K562 (cell line): ENCODE data around the gene CD74. TPM values are rescaled to one million over a fixed set of nuclear protein-coding genes. Genes with fewer than 3 reads are reported as not detected.

Experiments
- COPS2 ChIP-seq: fragments of 450-650 bp; conservative IDR thresholded peaks from 2 replicates; pipeline ENCODE4 v1.6.1; 2016; ENCODE audit warnings: mild to moderate bottlenecking, moderate library complexity
- E2F4 ChIP-seq: sonication (generic); formaldehyde crosslinking; IDR thresholded peaks from 2 replicates; pipeline ENCODE4 v1.8.0; 2022; ENCODE audit warnings: mild to moderate bottlenecking, low read depth, missing genetic modification reagents
- EWSR1 ChIP-seq: fragments of 450-650 bp; IDR thresholded peaks from 2 replicates; pipeline ENCODE4 v1.6.1; 2018; ENCODE audit warnings: borderline replicate concordance, mild to moderate bottlenecking, low read depth, moderate library complexity; ENCODE audit not compliant: partially characterized antibody
- FOSL1 ChIP-seq: fragments of 200-800 bp; sonication (Bioruptor generic); conservative IDR thresholded peaks from 2 replicates; pipeline ENCODE4 v1.6.1; 2016; ENCODE audit warnings: missing genetic modification characterization, missing compliant biosample characterization
- RBM25 ChIP-seq: fragments of 200-400 bp; formaldehyde crosslinking; IDR thresholded peaks from 2 replicates; pipeline ENCODE4 v1.6.1; 2018; ENCODE audit warnings: low read length, low read depth, moderate library complexity; ENCODE audit not compliant: severe bottlenecking
- SLC30A9 ChIP-seq: fragments of 250-450 bp; sonication (Bioruptor Pico); IDR thresholded peaks from 2 replicates; pipeline ENCODE4 v1.8.0; 2022; ENCODE audit warnings: mild to moderate bottlenecking, moderate library complexity
- TRIM25 ChIP-seq: fragments of 450-650 bp; IDR thresholded peaks from 2 replicates; pipeline ENCODE4 v1.7.0; 2016; ENCODE audit warnings: borderline replicate concordance
- TSC22D4 ChIP-seq: fragments of 450-650 bp; IDR thresholded peaks from 2 replicates; pipeline ENCODE4 v1.6.1; 2016; ENCODE audit warnings: missing genetic modification characterization, missing biosample characterization, control low read depth
- ZBED1 ChIP-seq: IDR thresholded peaks from 2 replicates; pipeline ENCODE4 v1.6.1; 2014
- ZNF197 ChIP-seq: fragments of 200-800 bp; sonication (Bioruptor generic); IDR thresholded peaks from 2 replicates; pipeline ENCODE4 v1.6.1; 2016; ENCODE audit warnings: low read depth, missing genetic modification characterization, missing compliant biosample characterization
- ZNF408 ChIP-seq: fragments of 250-450 bp; sonication (Bioruptor Pico); IDR thresholded peaks from 2 replicates; pipeline ENCODE4 v1.4.0; 2020; ENCODE audit warnings: low read depth, mild to moderate bottlenecking, moderate library complexity
- ZNF586 ChIP-seq: fragments of 450-650 bp; formaldehyde crosslinking; conservative IDR thresholded peaks from 2 replicates; pipeline ENCODE4 v1.4.0; 2020; ENCODE audit warnings: mild to moderate bottlenecking, moderate library complexity
- polyA plus RNA-seq, 8 experiments: library from polyadenylated mRNA; depleted of rRNA in 4 of 8; stranded (reverse) in 5 of 8; unstranded in 3 of 8; fragments of >200 nt; fragmentation: Nextera tagmentation in 2 of 8; fragmentation: Illumina TruSeq in 1 of 8; extraction: Ambion mirVana in 2 of 8; extraction: Trizol in 1 of 8; gene quantifications; 2 replicates each; pipeline versions ENCODE4 v1.2.1 to v1.2.3, GENCODE V29; 2011 to 2014; ENCODE audit warnings: inconsistent platforms in 1 of 8, missing spikeins in 1 of 8
- total RNA-seq, 7 experiments: library from RNA; depleted of rRNA in 6 of 7; stranded (reverse); fragments of >200 nt in 6 of 7; fragmentation: Illumina TruSeq in 2 of 7; extraction: Trizol in 2 of 7; gene quantifications; 2 replicates each; pipeline versions ENCODE4 v1.2.1 to v1.2.3, GENCODE V29; 2011 to 2021; ENCODE audit warnings: low replicate concordance in 1 of 7
- TF ChIP-seq, protein P1 (sequence below): fragments of 250-450 bp; sonication (Bioruptor Pico); IDR thresholded peaks from 2 replicates; pipeline ENCODE4 v1.5.0; 2022; ENCODE audit warnings: mild to moderate bottlenecking
- TF ChIP-seq, protein P2 (sequence below): fragments of 250-450 bp; sonication (Bioruptor Pico); IDR thresholded peaks from 2 replicates; pipeline ENCODE4 v1.9.0; 2021; ENCODE audit warnings: mild to moderate bottlenecking
- TF ChIP-seq, protein P3 (sequence below): fragments of 250-450 bp; sonication (Bioruptor Pico); IDR thresholded peaks from 2 replicates; pipeline ENCODE4 v1.5.0; 2021
- TF ChIP-seq, protein P4 (sequence below): fragments of 250-450 bp; sonication (Bioruptor Pico); IDR thresholded peaks from 2 replicates; pipeline ENCODE4 v1.4.0; 2020; ENCODE audit warnings: mild to moderate bottlenecking, moderate library complexity, borderline replicate concordance

CD74 gene
- total and polyA plus RNA-seq, 9 of the 15 experiments (the other 6 are each of a cell fraction or from before 2014, with no cell fraction given), result 0.07 to 4.8 (median 0.32) TPM

DNA sequence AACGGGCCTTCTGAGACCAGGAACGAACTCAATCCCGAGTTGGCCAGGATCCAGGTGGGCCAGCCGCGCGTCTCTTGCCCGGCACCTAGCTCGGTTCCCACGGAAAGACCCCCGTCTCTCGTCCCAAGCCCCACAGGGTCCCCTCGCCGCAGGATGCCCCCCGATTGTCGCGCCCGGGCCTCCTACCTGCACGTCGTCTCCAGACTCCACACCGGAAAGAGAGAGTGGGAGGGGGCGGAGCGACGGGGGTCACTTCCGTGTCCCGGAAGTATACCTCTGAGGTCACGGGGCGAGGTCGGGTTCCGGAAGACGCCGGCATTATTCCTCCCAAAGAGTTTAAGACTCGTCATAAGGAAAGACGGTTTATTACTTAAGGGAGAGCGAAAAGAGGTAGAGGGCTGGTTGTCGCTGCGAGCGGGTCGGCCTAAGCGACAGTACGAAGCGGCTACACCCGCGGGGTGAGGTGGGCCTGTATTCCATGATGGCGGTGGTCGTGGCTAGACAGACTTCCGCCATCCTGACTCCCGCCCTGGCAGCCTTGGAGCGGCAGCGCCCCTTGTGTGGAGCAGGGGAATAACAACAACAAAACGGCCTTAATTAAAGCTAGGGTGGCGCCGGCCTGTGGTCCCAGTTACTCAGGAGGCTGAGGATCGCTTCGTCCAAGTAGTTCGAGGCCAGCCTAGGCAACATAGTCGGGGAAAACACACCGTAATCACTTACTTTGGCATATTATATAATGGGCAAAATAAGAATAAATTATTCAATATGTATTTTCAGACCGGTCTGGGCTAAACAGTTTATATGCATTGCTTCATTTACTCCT, 37.0 kb upstream of the CD74 start, which contains the start of gene RPS14 (continued):
- TF ChIP-seq E2F4 (CRISPR knock-in tag) (peak; percentile 86), ZNF408 (CRISPR knock-in tag) (no peak), TRIM25 (no peak), RBM25 (peak; percentile 63), COPS2 (no peak), ZNF197 (CRISPR knock-in tag) (peak; percentile 79; the same call in 1 of the 2 replicates), EWSR1 (no peak), SLC30A9 (CRISPR knock-in tag) (no peak), FOSL1 (tag) (peak; percentile 55), ZBED1 (no peak), ZNF586 (CRISPR knock-in tag) (no peak), TSC22D4 (tag) (no peak)
- TF ChIP-seq, protein P1, sequence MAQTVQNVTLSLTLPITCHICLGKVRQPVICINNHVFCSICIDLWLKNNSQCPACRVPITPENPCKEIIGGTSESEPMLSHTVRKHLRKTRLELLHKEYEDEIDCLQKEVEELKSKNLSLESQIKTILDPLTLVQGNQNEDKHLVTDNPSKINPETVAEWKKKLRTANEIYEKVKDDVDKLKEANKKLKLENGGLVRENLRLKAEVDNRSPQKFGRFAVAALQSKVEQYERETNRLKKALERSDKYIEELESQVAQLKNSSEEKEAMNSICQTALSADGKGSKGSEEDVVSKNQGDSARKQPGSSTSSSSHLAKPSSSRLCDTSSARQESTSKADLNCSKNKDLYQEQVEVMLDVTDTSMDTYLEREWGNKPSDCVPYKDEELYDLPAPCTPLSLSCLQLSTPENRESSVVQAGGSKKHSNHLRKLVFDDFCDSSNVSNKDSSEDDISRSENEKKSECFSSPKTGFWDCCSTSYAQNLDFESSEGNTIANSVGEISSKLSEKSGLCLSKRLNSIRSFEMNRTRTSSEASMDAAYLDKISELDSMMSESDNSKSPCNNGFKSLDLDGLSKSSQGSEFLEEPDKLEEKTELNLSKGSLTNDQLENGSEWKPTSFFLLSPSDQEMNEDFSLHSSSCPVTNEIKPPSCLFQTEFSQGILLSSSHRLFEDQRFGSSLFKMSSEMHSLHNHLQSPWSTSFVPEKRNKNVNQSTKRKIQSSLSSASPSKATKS (CRISPR knock-in tag), result no peak
- TF ChIP-seq, protein P2, sequence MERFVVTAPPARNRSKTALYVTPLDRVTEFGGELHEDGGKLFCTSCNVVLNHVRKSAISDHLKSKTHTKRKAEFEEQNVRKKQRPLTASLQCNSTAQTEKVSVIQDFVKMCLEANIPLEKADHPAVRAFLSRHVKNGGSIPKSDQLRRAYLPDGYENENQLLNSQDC (CRISPR knock-in tag), result no peak
- TF ChIP-seq, protein P3, sequence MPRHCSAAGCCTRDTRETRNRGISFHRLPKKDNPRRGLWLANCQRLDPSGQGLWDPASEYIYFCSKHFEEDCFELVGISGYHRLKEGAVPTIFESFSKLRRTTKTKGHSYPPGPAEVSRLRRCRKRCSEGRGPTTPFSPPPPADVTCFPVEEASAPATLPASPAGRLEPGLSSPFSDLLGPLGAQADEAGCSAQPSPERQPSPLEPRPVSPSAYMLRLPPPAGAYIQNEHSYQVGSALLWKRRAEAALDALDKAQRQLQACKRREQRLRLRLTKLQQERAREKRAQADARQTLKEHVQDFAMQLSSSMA (CRISPR knock-in tag), result 0 out of 2 replicates have a peak, but pooled peaks have one; percentile 38
- TF ChIP-seq, protein P4, sequence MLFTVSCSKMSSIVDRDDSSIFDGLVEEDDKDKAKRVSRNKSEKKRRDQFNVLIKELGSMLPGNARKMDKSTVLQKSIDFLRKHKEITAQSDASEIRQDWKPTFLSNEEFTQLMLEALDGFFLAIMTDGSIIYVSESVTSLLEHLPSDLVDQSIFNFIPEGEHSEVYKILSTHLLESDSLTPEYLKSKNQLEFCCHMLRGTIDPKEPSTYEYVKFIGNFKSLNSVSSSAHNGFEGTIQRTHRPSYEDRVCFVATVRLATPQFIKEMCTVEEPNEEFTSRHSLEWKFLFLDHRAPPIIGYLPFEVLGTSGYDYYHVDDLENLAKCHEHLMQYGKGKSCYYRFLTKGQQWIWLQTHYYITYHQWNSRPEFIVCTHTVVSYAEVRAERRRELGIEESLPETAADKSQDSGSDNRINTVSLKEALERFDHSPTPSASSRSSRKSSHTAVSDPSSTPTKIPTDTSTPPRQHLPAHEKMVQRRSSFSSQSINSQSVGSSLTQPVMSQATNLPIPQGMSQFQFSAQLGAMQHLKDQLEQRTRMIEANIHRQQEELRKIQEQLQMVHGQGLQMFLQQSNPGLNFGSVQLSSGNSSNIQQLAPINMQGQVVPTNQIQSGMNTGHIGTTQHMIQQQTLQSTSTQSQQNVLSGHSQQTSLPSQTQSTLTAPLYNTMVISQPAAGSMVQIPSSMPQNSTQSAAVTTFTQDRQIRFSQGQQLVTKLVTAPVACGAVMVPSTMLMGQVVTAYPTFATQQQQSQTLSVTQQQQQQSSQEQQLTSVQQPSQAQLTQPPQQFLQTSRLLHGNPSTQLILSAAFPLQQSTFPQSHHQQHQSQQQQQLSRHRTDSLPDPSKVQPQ (CRISPR knock-in tag), result no peak
